Measurements from ENCODE around the gene GDAP1L1. TPM values are rescaled to one million over a fixed set of nuclear protein-coding genes. Genes with fewer than 3 reads are reported as not detected.
"Not testable (repeated sequence)": the region's sequence is repeated elsewhere in the genome, so short reads cannot be mapped to it uniquely, and the experiment has no call there.

Gene GDAP1L1
- polyA plus RNA-seq, 1 of the 3 experiments (the other 2 are of a cell fraction), result 0.30 TPM

DNA sequence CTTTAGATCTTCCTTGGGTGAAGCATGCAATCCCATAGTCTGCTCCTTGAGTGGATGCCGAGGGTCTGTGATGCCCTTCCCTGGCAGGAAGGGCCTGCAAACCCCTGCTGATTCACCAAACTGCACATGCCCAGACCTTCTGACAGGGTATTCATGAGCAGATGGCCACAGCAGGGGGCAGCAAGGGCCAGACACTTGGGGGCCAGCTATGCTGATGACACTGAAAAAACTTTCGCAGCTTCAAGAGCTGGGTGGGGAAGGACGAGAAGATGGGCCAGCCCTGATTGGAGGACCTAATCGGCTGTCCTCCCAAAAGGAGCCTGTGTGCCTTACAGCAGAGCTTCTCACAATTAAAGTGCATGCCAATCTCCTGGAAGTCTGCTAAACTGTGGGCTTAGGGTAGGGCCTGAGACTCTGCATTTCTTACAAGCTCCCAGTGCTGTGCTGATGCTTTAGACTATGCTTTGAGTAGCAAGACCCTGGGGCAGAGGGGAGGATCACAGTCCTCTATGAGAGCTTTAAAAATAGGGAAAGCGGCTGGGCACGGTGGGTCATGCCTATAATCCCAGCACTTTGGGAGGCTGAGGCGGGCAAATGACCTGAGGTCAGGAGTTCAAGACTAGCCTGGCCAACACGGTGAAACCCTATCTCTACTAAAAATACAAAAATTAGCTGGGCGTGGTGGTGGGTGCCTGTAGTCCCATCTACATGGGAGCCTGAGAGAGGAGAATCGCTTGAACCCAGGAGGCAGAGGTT lies 15.2 kb upstream of the GDAP1L1 start:
- no peaks in the 10 kb centered on the region for H3K9me3 ChIP-seq
- no peak overlapping the region for H3K27ac ChIP-seq (ENCODE audit: low read depth in 2 of 2, low read length in 1 of 2)
- TF ChIP-seq GATA2 (CRISPR knock-in tag; IDR thresholded peaks at IDR 0.05) (no peak), RAD21 (IDR thresholded peaks at IDR 0.05; ENCODE audit: low read length) (peak; percentile 17; the same call in 1 of the 2 replicates)
- 76% methylated on average over 9 of the region's 10 CpGs for WGBS (ENCODE audit: low lambda C conversion rate)
- H3K4me1 ChIP-seq (ENCODE audit: control insufficient read depth in 1 of 2, insufficient read depth in 2 of 2, low read depth in 1 of 2, low read length in 1 of 2), result no peaks in the 10 kb centered on the region
- ChIA-PET POLR2A (no interaction called here), CTCF (interaction anchor here (2.8 to 6.1 kb wide), 3 partner anchors 12 to 79 kb away, joined by 16 to 42 read pairs (median 17); partner anchors contain the start of gene FITM2)
- H3K9me2 ChIP-seq, result no peaks in the 10 kb centered on the region
- no peak overlapping the region for H3K9ac ChIP-seq
- no peaks in the 10 kb centered on the region for H4K20me1 ChIP-seq (ENCODE audit: insufficient read depth)
- no peaks in the 10 kb centered on the region for H3K79me2 ChIP-seq (ENCODE audit: insufficient read depth)
- DNase-seq, result no peak
- H3K27me3 ChIP-seq (ENCODE audit: insufficient read depth), result no peaks in the 10 kb centered on the region
- no peak overlapping the region for H3K4me3 ChIP-seq (ENCODE audit: low read depth in 2 of 2, low read length in 1 of 2)
- no peak overlapping the region for H2AFZ ChIP-seq (ENCODE audit: low read depth)
- H3K36me3 ChIP-seq (replicated peaks in 1 of 2; ENCODE audit: control insufficient read depth in 1 of 2, insufficient read depth in 2 of 2, low read length in 1 of 2), result no peaks in the 10 kb centered on the region
- H3F3A ChIP-seq (replicated peaks; ENCODE audit: insufficient read depth), result no peaks in the 10 kb centered on the region
- no peak overlapping the region for H3K4me2 ChIP-seq

GRCh38 chr20:44232469-44232856 lies 14.6 kb upstream of the GDAP1L1 start:
- CTCF ChIA-PET, result interaction anchor here (0.8 to 6.1 kb wide), 3 partner anchors 13 to 79 kb away, joined by 3 to 42 read pairs (median 17); partner anchors contain the start of genes FITM2 and GDAP1L1
- 80% methylated on average over 4 of the region's 4 CpGs for WGBS (ENCODE audit: low lambda C conversion rate)
- DNase-seq; H3K9ac ChIP-seq; H3K9me2 ChIP-seq; H2AFZ ChIP-seq (ENCODE audit: low read depth); H3K27me3 ChIP-seq (ENCODE audit: insufficient read depth); H3K9me3 ChIP-seq; POLR2A ChIA-PET; H3K4me2 ChIP-seq; H3K79me2 ChIP-seq (ENCODE audit: insufficient read depth); H3K4me1 ChIP-seq (ENCODE audit: control insufficient read depth in 1 of 2, insufficient read depth in 2 of 2, low read depth in 1 of 2, low read length in 1 of 2); H3K36me3 ChIP-seq (replicated peaks in 1 of 2; ENCODE audit: control insufficient read depth in 1 of 2, insufficient read depth in 2 of 2, low read length in 1 of 2); H4K20me1 ChIP-seq (ENCODE audit: insufficient read depth); H3K27ac ChIP-seq (ENCODE audit: low read depth in 2 of 2, low read length in 1 of 2); H3F3A ChIP-seq (replicated peaks; ENCODE audit: insufficient read depth); H3K4me3 ChIP-seq (ENCODE audit: low read depth in 2 of 2, low read length in 1 of 2): not testable (repeated sequence)

DNA sequence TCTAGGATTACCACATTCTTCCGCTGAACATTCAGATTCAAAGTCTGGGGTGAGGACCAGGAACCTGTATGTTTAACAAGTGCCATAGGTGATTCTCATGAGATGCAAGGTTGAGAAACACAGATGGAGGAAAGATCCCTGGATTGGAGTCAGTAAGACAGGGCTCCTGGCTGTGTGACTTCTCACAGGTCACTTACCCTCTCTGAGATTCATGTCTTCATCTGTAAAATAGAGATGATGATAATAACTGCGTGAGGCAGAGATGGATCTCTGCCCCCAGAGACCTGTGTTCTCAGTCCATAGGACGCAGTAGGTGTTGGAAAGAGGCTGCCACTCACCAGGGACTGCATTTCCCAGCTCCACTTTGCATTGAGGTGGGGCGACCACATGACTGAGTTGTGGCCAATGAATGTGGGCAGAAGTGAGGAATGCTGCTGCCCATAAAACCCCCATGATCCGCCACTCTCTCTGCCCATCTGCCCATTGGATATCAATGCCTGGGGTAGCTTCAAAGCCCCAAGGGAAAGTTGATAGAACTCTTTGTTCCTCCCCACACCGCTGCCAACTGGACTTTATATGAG lies 13.6 kb upstream of the GDAP1L1 start:
- no peak overlapping the region for H3K27ac ChIP-seq (ENCODE audit: low read depth in 2 of 2, low read length in 1 of 2)
- no peaks in the 10 kb centered on the region for H3F3A ChIP-seq (replicated peaks; ENCODE audit: insufficient read depth)
- CTCF ChIA-PET, result interaction anchor here (0.8 to 6.1 kb wide), 4 partner anchors 14 to 153 kb away, joined by 3 to 42 read pairs (median 10); partner anchors contain the start of genes FITM2 and GDAP1L1
- POLR2A ChIA-PET, result no interaction called here
- no peaks in the 10 kb centered on the region for H3K9me2 ChIP-seq
- no peak overlapping the region for H2AFZ ChIP-seq (ENCODE audit: low read depth)
- no peak overlapping the region for H3K4me2 ChIP-seq
- 71% methylated on average over 6 of the region's 6 CpGs for WGBS (ENCODE audit: low lambda C conversion rate)
- no peak overlapping the region for H3K4me3 ChIP-seq (ENCODE audit: low read depth in 2 of 2, low read length in 1 of 2)
- no peaks in the 10 kb centered on the region for H3K79me2 ChIP-seq (ENCODE audit: insufficient read depth)
- H3K9me3 ChIP-seq, result no peaks in the 10 kb centered on the region
- DNase-seq, result no peak
- H3K9ac ChIP-seq, result no peak overlapping the region
- no peaks in the 10 kb centered on the region for H3K27me3 ChIP-seq (ENCODE audit: insufficient read depth)
- H3K4me1 ChIP-seq (ENCODE audit: control insufficient read depth in 1 of 2, insufficient read depth in 2 of 2, low read depth in 1 of 2, low read length in 1 of 2), result no peaks in the 10 kb centered on the region
- no peaks in the 10 kb centered on the region for H4K20me1 ChIP-seq (ENCODE audit: insufficient read depth)
- H3K36me3 ChIP-seq (replicated peaks in 1 of 2; ENCODE audit: control insufficient read depth in 1 of 2, insufficient read depth in 2 of 2, low read length in 1 of 2), result no peaks in the 10 kb centered on the region
- TF ChIP-seq JUND (IDR thresholded peaks at IDR 0.05) (no peak), GATA2 (CRISPR knock-in tag; IDR thresholded peaks at IDR 0.05) (no peak), FOXJ3 (CRISPR knock-in tag; IDR thresholded peaks at IDR 0.05) (no peak), NRF1 (IDR thresholded peaks at IDR 0.05; ENCODE audit: low read depth, low read length) (no peak), TCF12 (IDR thresholded peaks at IDR 0.05) (no peak), RAD21 (IDR thresholded peaks at IDR 0.05; ENCODE audit: low read length) (no peak), SIN3A (IDR thresholded peaks at IDR 0.05; ENCODE audit: borderline replicate concordance, low read depth, low read length) (no peak), EZH2phosphoT487 (IDR thresholded peaks at IDR 0.05; ENCODE audit: borderline replicate concordance, low read depth) (no peak), TEAD4 (IDR thresholded peaks at IDR 0.05; ENCODE audit: borderline replicate concordance, insufficient read depth) (no peak), CTCF (IDR thresholded peaks at IDR 0.05) (no peak), REST (IDR thresholded peaks at IDR 0.05; ENCODE audit: low read depth, low read length) (no peak)
- TF ChIP-seq, protein P1, sequence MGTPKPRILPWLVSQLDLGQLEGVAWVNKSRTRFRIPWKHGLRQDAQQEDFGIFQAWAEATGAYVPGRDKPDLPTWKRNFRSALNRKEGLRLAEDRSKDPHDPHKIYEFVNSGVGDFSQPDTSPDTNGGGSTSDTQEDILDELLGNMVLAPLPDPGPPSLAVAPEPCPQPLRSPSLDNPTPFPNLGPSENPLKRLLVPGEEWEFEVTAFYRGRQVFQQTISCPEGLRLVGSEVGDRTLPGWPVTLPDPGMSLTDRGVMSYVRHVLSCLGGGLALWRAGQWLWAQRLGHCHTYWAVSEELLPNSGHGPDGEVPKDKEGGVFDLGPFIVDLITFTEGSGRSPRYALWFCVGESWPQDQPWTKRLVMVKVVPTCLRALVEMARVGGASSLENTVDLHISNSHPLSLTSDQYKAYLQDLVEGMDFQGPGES (IDR thresholded peaks at IDR 0.05; ENCODE audit: low read depth, low read length), result no peak

Measured in SK-N-SH (cell line).